HFF-Myc (cell line): ENCODE measurements around the gene CIT.
A peak's percentile ranks its signal among the peaks of the same experiment; 100 is the strongest.
"Not testable (repeated sequence)": the region's sequence is repeated elsewhere in the genome, so short reads cannot be mapped to it uniquely, and the experiment has no call there.

Experiments used
- DNase-seq: peaks from one replicate; pipeline ENCODE4 v3.0.0-alpha.2; 2011; ENCODE audit warnings: low read depth; ENCODE audit errors: extremely low read depth
- H3K4me3 ChIP-seq: replicated peaks from 2 replicates; pipeline ENCODE4 v1.5.1; 2011; ENCODE audit warnings: low read depth, mild to moderate bottlenecking, control low read depth, low read length
- CTCF ChIP-seq: IDR thresholded peaks from 2 replicates; pipeline ENCODE4 v1.5.1; 2012; ENCODE audit warnings: mild to moderate bottlenecking, low read depth, low read length, control low read depth; ENCODE audit errors: missing control alignments

The CIT gene

DNA sequence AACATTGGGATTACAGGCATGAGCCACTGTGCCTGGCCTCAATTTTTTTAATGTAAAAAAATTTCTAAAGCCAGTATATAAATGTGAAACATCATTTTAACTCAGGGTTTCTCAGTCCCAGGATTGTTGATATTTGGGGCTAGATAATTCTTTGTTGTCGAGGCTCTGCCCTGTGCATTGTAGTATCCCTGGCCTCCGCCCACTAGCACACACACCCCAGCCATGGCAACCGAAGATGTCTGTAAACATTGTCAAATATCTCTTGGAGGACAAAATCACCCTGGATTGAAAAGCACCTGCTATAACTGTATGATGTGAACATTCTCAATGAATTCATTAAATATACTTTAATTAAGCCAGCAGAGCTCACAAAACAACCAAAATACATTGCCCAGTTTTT, 8.4 kb upstream of the CIT start:
- DNase-seq = no peak
- TF ChIP-seq CTCF = no peak
- H3K4me3 ChIP-seq = no peak overlapping the region

DNA sequence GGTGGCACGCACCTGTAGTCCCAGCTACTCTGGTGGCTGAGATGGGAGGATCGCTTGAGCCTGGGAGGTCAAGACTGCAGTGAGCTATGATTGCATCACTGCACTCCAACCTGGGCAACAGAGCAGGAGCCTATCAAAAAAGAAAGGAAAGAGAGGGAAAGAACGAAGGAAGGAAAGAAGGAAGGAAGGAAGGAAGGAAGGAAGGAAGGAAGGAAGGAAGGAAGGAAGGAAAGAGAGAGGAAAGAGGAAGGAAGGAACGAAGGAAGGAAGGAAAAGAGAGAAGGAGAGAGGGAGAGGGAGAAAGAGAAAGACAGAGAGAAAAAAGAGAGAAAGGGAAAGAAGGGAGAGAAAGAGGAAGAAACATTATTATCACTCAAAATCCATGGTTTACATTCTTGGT, 6.7 kb upstream of the CIT start:
- not testable (repeated sequence) for H3K4me3 ChIP-seq, DNase-seq

GRCh38 chr12:119883237-119883636, 6.1 kb upstream of the CIT start:
- TF ChIP-seq CTCF = no peak
- no peak for DNase-seq
- no peak overlapping the region for H3K4me3 ChIP-seq

- H3K4me3 ChIP-seq = peak overlapping the region; percentile 78
- no peak for DNase-seq
- no peak for TF ChIP-seq CTCF
Measured at GRCh38 chr12:119877639-119877948, 474 bp upstream of the CIT start.

- H3K4me3 ChIP-seq = no peak overlapping the region
- peak; percentile 73 for DNase-seq
- TF ChIP-seq CTCF = no peak
Measured at GRCh38 chr12:119870457-119870856, 6.7 kb downstream of the CIT start.

- peak; percentile 91 for DNase-seq
- no peak overlapping the region for H3K4me3 ChIP-seq
- peak; percentile 10 for TF ChIP-seq CTCF
Measured at GRCh38 chr12:119869720-119870119, 7.4 kb downstream of the CIT start.

- H3K4me3 ChIP-seq = no peak overlapping the region
- TF ChIP-seq CTCF = no peak
- DNase-seq = peak; percentile 65
Measured at GRCh38 chr12:119868992-119869391, 8.1 kb downstream of the CIT start.
